T-cell (primary cell): ENCODE measurements around the gene KLHL13. TPM values are rescaled to one million over a fixed set of nuclear protein-coding genes. Genes with fewer than 3 reads are reported as not detected.

Experiments used
- ATAC-seq, 4 experiments: fragments of 200-7000 bp in 3 of 4; fragments of 150-1000 bp in 1 of 4; cut with Tn5 transposase; replicated peaks in 1 of 4; 1 replicate in 3 of 4; 2 replicates in 1 of 4; pipeline ENCODE4 v1.10.0; 2021; ENCODE audit warnings: moderate library complexity in 3 of 4, mild to moderate bottlenecking in 2 of 4, moderate number of reproducible peaks in 1 of 4
- CTCF ChIA-PET, 2 donors: fragments of 300-600 bp; sonication (Branson Sonifier 250); formaldehyde crosslinking; loops; one replicate each; lab custom pipeline; 2022; ENCODE audit warnings: antibody characterized with exemption in 2 of 2; lab: Charles Lee
- POLR2A ChIA-PET, 2 donors: fragments of 300-600 bp; sonication (Branson Sonifier 250); formaldehyde crosslinking; loops; one replicate each; lab custom pipeline; 2022; ENCODE audit warnings: antibody characterized with exemption in 2 of 2; lab: Charles Lee
- DNase-seq, 35 experiments: peaks; one replicate each; pipeline versions ENCODE4 v3.0.0 to v3.0.0-alpha.2; 2013 to 2023
- H3K27ac ChIP-seq: one replicate; pipeline ENCODE4 v1.5.1; 2013; ENCODE audit warnings: low read length
- H3K27me3 ChIP-seq, 2 experiments: replicated peaks in 1 of 2; 1 replicate in 1 of 2; 2 replicates in 1 of 2; pipeline versions ENCODE4 v1.6.1 to v1.7.0; 2013; ENCODE audit warnings: low read length in 1 of 2, mixed read lengths in 1 of 2; ENCODE audit not compliant: control insufficient read depth in 2 of 2, insufficient read depth in 2 of 2; ENCODE audit errors: extremely low read depth in 1 of 2
- H3K36me3 ChIP-seq, 2 donors: 1 replicate in 1 of 2; 2 replicates in 1 of 2; pipeline versions ENCODE4 v1.6.1 to v1.7.0; 2013; ENCODE audit warnings: low read length in 1 of 2; ENCODE audit not compliant: control insufficient read depth in 2 of 2, insufficient read depth in 1 of 2; ENCODE audit errors: extremely low read depth in 1 of 2
- H3K4me1 ChIP-seq, 2 experiments: 1 replicate in 1 of 2; 2 replicates in 1 of 2; pipeline versions ENCODE4 v1.6.1 to v1.7.0; 2013; ENCODE audit warnings: low read length in 2 of 2, mixed read lengths in 1 of 2; ENCODE audit not compliant: insufficient read depth in 2 of 2, control insufficient read depth in 1 of 2; ENCODE audit errors: extremely low read depth in 1 of 2
- H3K4me3 ChIP-seq, 2 donors: 1 replicate in 1 of 2; 2 replicates in 1 of 2; pipeline versions ENCODE4 v1.5.1 to v1.7.0; 2013; ENCODE audit warnings: mild to moderate bottlenecking in 2 of 2, low read length in 1 of 2, moderate library complexity in 1 of 2; ENCODE audit not compliant: control insufficient read depth in 1 of 2; ENCODE audit errors: extremely low read depth in 1 of 2
- H3K9me3 ChIP-seq: 2 replicates; pipeline ENCODE4 v1.7.0; 2013
- H3K27ac Mint-ChIP-seq, 2 donors: one replicate each; pipeline ENCODE4 v1.8.0; 2020 to 2021; ENCODE audit warnings: mild to moderate bottlenecking in 2 of 2, mixed read lengths in 2 of 2
- H3K27me3 Mint-ChIP-seq, 2 donors: one replicate each; pipeline ENCODE4 v1.8.0; 2021 to 2022; ENCODE audit warnings: mixed read lengths in 2 of 2
- H3K36me3 Mint-ChIP-seq: one replicate; pipeline ENCODE4 v1.8.0; 2021; ENCODE audit warnings: mixed read lengths
- H3K4me1 Mint-ChIP-seq, 3 donors: one replicate each; pipeline ENCODE4 v1.8.0; 2020 to 2022; ENCODE audit warnings: mixed read lengths in 3 of 3, mild to moderate bottlenecking in 1 of 3
- H3K4me3 Mint-ChIP-seq, 3 donors: one replicate each; pipeline ENCODE4 v1.8.0; 2020 to 2022; ENCODE audit warnings: mild to moderate bottlenecking in 3 of 3, mixed read lengths in 3 of 3, moderate library complexity in 3 of 3
- H3K9me3 Mint-ChIP-seq, 3 donors: one replicate each; pipeline ENCODE4 v1.8.0; 2020 to 2022; ENCODE audit warnings: mixed read lengths in 3 of 3
- WGBS: methylation state at CpG from one replicate; pipeline ENCODE4 v1.1.5; 2013; ENCODE audit warnings: missing lambda C conversion rate; ENCODE audit not compliant: insufficient coverage; 5-methylcytosine and 5-hydroxymethylcytosine counted together
- total RNA-seq, 35 experiments: library from RNA in 6 of 35; stranded (reverse) in 6 of 35; fragments of 120-200 nt in 1 of 35; gene quantifications; one replicate each; pipeline versions ENCODE4 v1.2.1 to v1.2.4 and lab custom pipeline; 2013 to 2026

The KLHL13 gene
- total RNA-seq, 5 donors from 2014 or later (not counting 1 experiment from before 2014, with no cell fraction given) = 0.38 to 1.4 (median 0.61) TPM

DNA sequence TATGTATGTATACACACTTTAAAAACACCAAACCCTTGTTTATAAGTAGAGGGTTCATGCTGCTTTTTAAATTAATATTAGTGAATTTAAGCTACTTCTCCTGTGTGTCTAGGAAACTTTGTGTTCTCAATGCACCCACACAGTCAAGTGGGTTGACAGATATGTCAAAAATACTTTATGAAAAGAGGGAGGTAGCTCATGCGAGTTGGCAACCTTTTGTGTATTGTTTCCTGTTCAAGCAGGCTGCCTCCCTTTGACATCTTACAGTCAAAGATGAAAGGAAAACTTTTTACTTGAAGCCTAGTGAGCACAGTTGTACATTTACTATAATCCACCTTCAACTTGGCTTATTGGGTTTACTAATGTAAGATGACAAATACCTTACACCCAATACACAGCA is 218.4 kb downstream of the KLHL13 start:
- H3K27me3 Mint-ChIP-seq = no peaks in the 10 kb centered on the region
- ChIA-PET CTCF (no interaction called here), POLR2A (interaction anchor here in 1 of 2 donors (0.6 kb wide), 1 partner anchor 12 kb away, joined by 3 read pairs; no protein-coding TSS in a partner anchor)
- WGBS = no CpG with 5 or more reads among the region's 1 CpG
- no peak overlapping the region for H3K4me3 ChIP-seq
- peaks cover 0 to 25% of the 10 kb centered on the region in 2 experiments for H3K4me1 ChIP-seq
- no peaks in the 10 kb centered on the region for H3K9me3 Mint-ChIP-seq
- no peaks in the 10 kb centered on the region for H3K36me3 Mint-ChIP-seq
- H3K36me3 ChIP-seq = no peaks in the 10 kb centered on the region
- no peaks in the 10 kb centered on the region for H3K27me3 ChIP-seq
- H3K27ac Mint-ChIP-seq = no peak overlapping the region
- ATAC-seq = peak in 1 of 4 experiments; percentile 47
- H3K4me1 Mint-ChIP-seq = no peaks in the 10 kb centered on the region
- DNase-seq = peak in 1 of 35 experiments; percentile 0
- no peaks in the 10 kb centered on the region for H3K9me3 ChIP-seq
- no peak overlapping the region for H3K4me3 Mint-ChIP-seq
- no peak overlapping the region for H3K27ac ChIP-seq

DNA sequence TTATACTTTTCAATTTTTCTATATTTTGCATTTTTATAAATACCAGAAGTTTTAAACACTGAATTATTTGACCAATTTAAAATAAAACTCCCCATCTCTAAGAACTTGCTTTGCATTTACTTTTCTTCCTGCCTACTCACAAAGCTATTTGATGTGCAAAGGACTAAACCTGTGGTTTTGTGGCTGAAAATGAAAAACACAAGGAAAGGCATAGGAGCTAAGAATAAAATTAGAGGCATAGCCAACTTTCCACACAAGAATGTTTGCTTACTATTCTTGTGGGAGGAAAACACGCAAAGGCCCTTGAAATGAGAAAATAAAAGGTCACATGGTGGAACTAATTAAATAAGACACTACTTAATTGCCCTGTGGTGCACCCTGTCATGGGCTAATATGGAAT is 221.2 kb downstream of the KLHL13 start:
- no peak for ATAC-seq
- no peak overlapping the region for H3K4me3 Mint-ChIP-seq
- Histone ChIP-seq H3K27me3 (no peaks in the 10 kb centered on the region), H3K27ac (no peak overlapping the region), H3K4me1 (peaks cover 0 to 21% of the 10 kb centered on the region in 2 experiments), H3K9me3 (no peaks in the 10 kb centered on the region), H3K4me3 (no peak overlapping the region), H3K36me3 (no peaks in the 10 kb centered on the region)
- CTCF ChIA-PET = no interaction called here
- H3K27me3 Mint-ChIP-seq = peaks cover 0 to 2% of the 10 kb centered on the region in 2 donors
- POLR2A ChIA-PET = no interaction called here
- H3K27ac Mint-ChIP-seq = no peak overlapping the region
- no peaks in the 10 kb centered on the region for H3K36me3 Mint-ChIP-seq
- WGBS = no CpG with 5 or more reads among the region's 1 CpG
- no peak for DNase-seq
- H3K4me1 Mint-ChIP-seq = no peaks in the 10 kb centered on the region
- H3K9me3 Mint-ChIP-seq = no peaks in the 10 kb centered on the region

DNA sequence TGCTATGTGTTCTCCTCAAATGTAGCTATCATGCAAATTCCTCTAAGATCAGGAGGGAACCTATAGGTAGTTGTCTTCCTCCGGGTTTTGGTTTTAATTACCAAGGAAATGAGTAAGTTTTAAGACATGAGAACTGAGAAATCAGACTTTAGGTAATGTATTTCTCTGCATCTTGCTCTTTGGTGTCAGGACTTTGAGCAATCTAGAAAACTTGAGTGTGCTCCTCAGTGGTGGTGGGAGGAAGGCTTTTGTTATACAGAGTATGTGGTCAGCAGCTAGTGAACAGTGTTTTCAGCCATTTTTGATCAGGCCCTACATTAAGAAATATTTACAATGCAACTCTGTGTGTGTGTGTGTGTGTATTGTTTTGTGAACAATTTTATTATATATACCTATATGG is 224.1 kb downstream of the KLHL13 start:
- Mint-ChIP-seq H3K27ac (no peak overlapping the region), H3K27me3 (peaks cover 0 to 3% of the 10 kb centered on the region in 2 donors), H3K4me1 (no peaks in the 10 kb centered on the region), H3K4me3 (no peak overlapping the region), H3K9me3 (no peaks in the 10 kb centered on the region), H3K36me3 (no peaks in the 10 kb centered on the region)
- ATAC-seq (no peak), DNase-seq (no peak)
- Histone ChIP-seq H3K27ac (no peak overlapping the region), H3K36me3 (no peaks in the 10 kb centered on the region), H3K4me1 (peaks cover 0 to 17% of the 10 kb centered on the region in 2 experiments), H3K27me3 (no peaks in the 10 kb centered on the region), H3K9me3 (no peaks in the 10 kb centered on the region), H3K4me3 (no peak overlapping the region)
- ChIA-PET POLR2A (no interaction called here), CTCF (no interaction called here)
- WGBS = no CpG with 5 or more reads among the region's 1 CpG

DNA sequence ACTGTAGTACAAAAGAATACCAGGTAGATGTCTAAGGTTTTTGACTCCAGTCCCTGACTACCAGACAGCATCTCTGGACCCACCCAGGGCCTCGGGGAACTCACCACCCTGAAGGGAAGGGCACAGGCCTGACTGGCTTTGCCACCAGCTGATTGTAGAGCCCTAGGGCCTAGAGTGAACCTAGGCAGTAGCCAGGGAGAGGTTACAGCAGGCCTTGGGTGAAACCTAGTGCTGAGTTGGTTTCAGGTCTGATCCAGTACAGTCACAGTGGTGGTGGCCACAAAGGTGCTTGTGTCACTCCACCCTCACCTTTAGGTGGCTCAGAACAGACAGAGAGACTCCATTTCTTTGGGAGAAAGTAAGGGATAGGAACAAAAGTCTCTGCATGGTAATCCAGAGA is 244.8 kb downstream of the KLHL13 start:
- H3K4me3 Mint-ChIP-seq = no peak overlapping the region
- no peaks in the 10 kb centered on the region for H3K4me1 ChIP-seq
- no peak overlapping the region for H3K27ac ChIP-seq
- H3K36me3 ChIP-seq = no peaks in the 10 kb centered on the region
- POLR2A ChIA-PET = no interaction called here
- H3K4me1 Mint-ChIP-seq = no peaks in the 10 kb centered on the region
- H3K36me3 Mint-ChIP-seq = no peaks in the 10 kb centered on the region
- CTCF ChIA-PET = no interaction called here
- H3K9me3 ChIP-seq = no peaks in the 10 kb centered on the region
- H3K27ac Mint-ChIP-seq = no peak overlapping the region
- ATAC-seq (no peak), DNase-seq (no peak)
- H3K4me3 ChIP-seq = no peak overlapping the region
- H3K27me3 Mint-ChIP-seq = peaks cover 0 to 3% of the 10 kb centered on the region in 2 donors
- peaks cover 0 to 19% (median 17%) of the 10 kb centered on the region in 3 donors for H3K9me3 Mint-ChIP-seq
- WGBS = no CpG with 5 or more reads among the region's 1 CpG
- no peaks in the 10 kb centered on the region for H3K27me3 ChIP-seq

DNA sequence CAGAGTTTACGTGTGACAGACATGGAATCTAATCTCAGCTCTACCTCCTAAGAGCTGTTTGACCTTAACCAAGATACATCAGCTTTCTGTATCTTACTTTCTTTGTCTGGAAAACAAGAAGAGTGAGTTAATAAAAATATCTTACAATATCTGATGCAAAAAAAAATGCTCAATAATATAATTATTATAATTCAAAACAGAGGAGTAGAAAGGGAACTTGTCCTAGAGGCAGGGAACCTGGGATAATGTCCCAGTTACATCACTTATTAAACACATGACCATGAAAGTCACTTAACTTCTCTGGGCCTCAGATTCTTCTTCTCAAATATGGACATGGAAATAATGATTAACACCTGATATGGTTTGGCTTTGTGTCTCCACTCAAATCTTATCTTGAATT is 256.1 kb downstream of the KLHL13 start:
- Mint-ChIP-seq H3K4me3 (no peak overlapping the region), H3K4me1 (no peaks in the 10 kb centered on the region), H3K27me3 (peaks cover 0 to 3% of the 10 kb centered on the region in 2 donors), H3K27ac (no peak overlapping the region), H3K36me3 (no peaks in the 10 kb centered on the region), H3K9me3 (peaks cover 0 to 3% (median 0%) of the 10 kb centered on the region in 3 donors)
- CTCF ChIA-PET = no interaction called here
- Histone ChIP-seq H3K9me3 (no peaks in the 10 kb centered on the region), H3K4me3 (no peak overlapping the region), H3K27ac (no peak overlapping the region), H3K4me1 (no peaks in the 10 kb centered on the region), H3K36me3 (no peaks in the 10 kb centered on the region), H3K27me3 (no peaks in the 10 kb centered on the region)
- ATAC-seq (no peak), DNase-seq (no peak)
- POLR2A ChIA-PET = no interaction called here
- WGBS = no CpG with 5 or more reads among the region's 1 CpG

DNA sequence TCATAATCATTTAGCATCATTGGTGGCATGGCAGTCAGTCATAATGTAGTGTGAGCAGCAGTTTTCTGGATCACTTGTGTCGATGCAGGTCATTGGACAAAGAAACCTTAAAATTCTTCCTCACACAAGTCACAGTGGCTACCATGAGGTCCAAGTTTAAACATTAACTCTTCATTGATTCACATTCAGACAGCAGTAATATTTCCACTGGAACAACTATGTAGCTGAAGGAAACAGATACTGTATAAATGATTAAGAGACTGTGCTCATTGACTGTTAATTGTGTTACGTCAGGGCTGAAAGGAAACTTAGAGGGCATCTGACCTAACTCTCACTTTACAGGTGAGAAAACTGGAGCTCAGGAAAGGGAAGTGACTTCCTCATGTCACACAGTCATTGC is 261.8 kb downstream of the KLHL13 start:
- H3K27me3 Mint-ChIP-seq = peaks cover 0 to 5% of the 10 kb centered on the region in 2 donors
- WGBS = no CpG with 5 or more reads among the region's 2 CpGs

DNA sequence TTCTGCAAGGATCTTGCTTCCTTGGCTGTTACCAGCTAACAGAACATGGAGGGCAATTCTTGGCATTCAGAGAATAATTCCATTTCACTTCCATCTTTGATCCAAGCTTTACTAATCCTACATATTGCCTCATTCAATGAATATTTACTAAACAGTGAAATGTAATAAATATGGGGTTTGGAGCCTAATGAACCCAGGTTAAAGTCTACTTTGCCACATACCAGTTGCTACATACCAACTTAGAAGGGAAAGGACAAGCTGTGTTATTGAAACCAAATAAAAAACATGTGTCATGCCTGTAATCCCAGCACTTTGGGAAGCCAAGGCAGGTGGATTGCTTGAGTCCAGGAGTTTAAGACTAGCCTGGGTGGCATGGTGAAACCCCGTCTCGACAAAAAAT is 265.6 kb downstream of the KLHL13 start:
- no peaks in the 10 kb centered on the region for H3K27me3 ChIP-seq
- Mint-ChIP-seq H3K27ac (no peak overlapping the region), H3K27me3 (peaks cover 0 to 5% of the 10 kb centered on the region in 2 donors), H3K9me3 (no peaks in the 10 kb centered on the region), H3K4me1 (no peaks in the 10 kb centered on the region), H3K36me3 (no peaks in the 10 kb centered on the region), H3K4me3 (no peak overlapping the region)
- ChIA-PET POLR2A (no interaction called here), CTCF (no interaction called here)
- no peaks in the 10 kb centered on the region for H3K9me3 ChIP-seq
- H3K4me1 ChIP-seq = no peaks in the 10 kb centered on the region
- no peak overlapping the region for H3K4me3 ChIP-seq
- ATAC-seq (no peak), DNase-seq (no peak)
- no peaks in the 10 kb centered on the region for H3K36me3 ChIP-seq
- 90% methylated on average over 2 of the region's 2 CpGs for WGBS
- no peak overlapping the region for H3K27ac ChIP-seq

More for the DNA sequence above, 261.8 kb downstream of the KLHL13 start:
- ChIA-PET CTCF (no interaction called here), POLR2A (no interaction called here)
- no peaks in the 10 kb centered on the region for H3K4me1 Mint-ChIP-seq
- peaks cover 0 to under 1% (median 0%) of the 10 kb centered on the region in 3 donors for H3K9me3 Mint-ChIP-seq
- no peaks in the 10 kb centered on the region for H3K36me3 ChIP-seq
- no peaks in the 10 kb centered on the region for H3K36me3 Mint-ChIP-seq
- ATAC-seq = no peak
- H3K4me3 ChIP-seq = no peak overlapping the region
- H3K27me3 ChIP-seq = no peaks in the 10 kb centered on the region
- H3K27ac Mint-ChIP-seq = no peak overlapping the region
- no peaks in the 10 kb centered on the region for H3K4me1 ChIP-seq
- H3K4me3 Mint-ChIP-seq = no peak overlapping the region
- no peak for DNase-seq
- no peak overlapping the region for H3K27ac ChIP-seq
- H3K9me3 ChIP-seq = no peaks in the 10 kb centered on the region
